Measurements from ENCODE around the gene RUNDC1.
"Not testable (repeated sequence)": the region's sequence is repeated elsewhere in the genome, so short reads cannot be mapped to it uniquely, and the experiment has no call there.

The RUNDC1 gene

GRCh38 chr17:42991471-42991870, 11.1 kb downstream of the RUNDC1 start:
- DNase-seq (ENCODE audit: low spot score): no peak

GRCh38 chr17:42992872-42993271, 12.5 kb downstream of the RUNDC1 start:
- DNase-seq (ENCODE audit: low spot score): no peak

- DNase-seq (ENCODE audit: low spot score): not testable (repeated sequence)
These were observed 13.5 kb downstream of the RUNDC1 start for GRCh38 chr17:42993913-42994312.

- no peak for DNase-seq (ENCODE audit: low spot score)
These were observed 17.1 kb downstream of the RUNDC1 start for GRCh38 chr17:42997390-42997983.

- peak; percentile 100 for DNase-seq (ENCODE audit: low spot score)
These were observed 17.9 kb downstream of the RUNDC1 start, which contains the start of gene RPL27 for GRCh38 chr17:42997984-42998938. TSS of gene RPL27 (plus strand) at chr17:42998419. CDS start at chr17:42998751, 332 bp downstream.

GRCh38 chr17:42999003-42999525, 18.7 kb downstream of the RUNDC1 start:
- no peak for DNase-seq (ENCODE audit: low spot score)

GRCh38 chr17:43000894-43001293, 20.5 kb downstream of the RUNDC1 start:
- not testable (repeated sequence) for DNase-seq (ENCODE audit: low spot score)

GRCh38 chr17:43003542-43004172, 23.3 kb downstream of the RUNDC1 start:
- no peak for DNase-seq (ENCODE audit: low spot score)

GRCh38 chr17:43006639-43007551, 26.5 kb downstream of the RUNDC1 start, which contains the start of gene IFI35:
TSS of gene IFI35 (plus strand) at chr17:43006784. CDS start at chr17:43006948, 164 bp downstream.
- peak; percentile 77 for DNase-seq (ENCODE audit: low spot score)

GRCh38 chr17:43010667-43011308, 30.4 kb downstream of the RUNDC1 start:
- no peak for DNase-seq (ENCODE audit: low spot score)

- no peak for DNase-seq (ENCODE audit: low spot score)
These were observed 31.5 kb downstream of the RUNDC1 start for GRCh38 chr17:43011728-43012472.

- no peak for DNase-seq (ENCODE audit: low spot score)
These were observed 32.9 kb downstream of the RUNDC1 start for GRCh38 chr17:43013296-43013695.

- DNase-seq (ENCODE audit: low spot score): no peak
These were observed 33.8 kb downstream of the RUNDC1 start for GRCh38 chr17:43014020-43014648.

- no peak for DNase-seq (ENCODE audit: low spot score)
These were observed 34.5 kb downstream of the RUNDC1 start for GRCh38 chr17:43014649-43015542.

- DNase-seq (ENCODE audit: low spot score): no peak
These were observed 35.2 kb downstream of the RUNDC1 start for GRCh38 chr17:43015579-43015978.

- DNase-seq (ENCODE audit: low spot score): no peak
These were observed 35.9 kb downstream of the RUNDC1 start for GRCh38 chr17:43016216-43016615.

GRCh38 chr17:43018008-43018853, 37.9 kb downstream of the RUNDC1 start:
- DNase-seq (ENCODE audit: low spot score): no peak
